A549 (cell line): ENCODE results near the gene ZNF319. TPM values are rescaled to one million over a fixed set of nuclear protein-coding genes. Genes with fewer than 3 reads are reported as not detected.

Experiments used
- ATAC-seq, 2 experiments: fragments of 200-7000 bp in 1 of 2; fragments of >200 bp in 1 of 2; cut with Nextera tagmentation in 1 of 2; cut with Tn5 transposase in 1 of 2; 3 replicates each; pipeline versions ENCODE4 v1.8.0 to v1.9.1; 2018 to 2020; ENCODE audit warnings: mild to moderate bottlenecking in 1 of 2, moderate library complexity in 1 of 2
- CTCF ChIA-PET: fragments of 300-600 bp; sonication (Branson Sonifier 250); formaldehyde crosslinking; extraction: SDS; loops from one replicate; lab custom pipeline; 2021; ENCODE audit warnings: antibody characterized with exemption, inconsistent platforms; lab: Yijun Ruan, JAX
- POLR2A ChIA-PET: fragments of 350-600 bp; formaldehyde crosslinking; extraction: SDS; loops from one replicate; lab custom pipeline; 2021; ENCODE audit warnings: antibody characterized with exemption, inconsistent platforms; lab: Yijun Ruan, JAX
- DNase-seq, 2 experiments: peaks; one replicate each; pipeline versions ENCODE4 v3.0.0 to v3.0.0-alpha.2; 2011 to 2016; ENCODE audit warnings: low read depth in 1 of 2, low spot score in 1 of 2
- FAIRE-seq: peaks from 2 replicates; lab custom pipeline; 2011; peaks lifted over from hg19 to GRCh38; lab: Jason Lieb, UNC
- H3K27ac ChIP-seq, 2 experiments: fragments of >200 bp; sonication (Bioruptor Twin); formaldehyde crosslinking; 3 replicates each; pipeline ENCODE4 v1.5.1; 2016 to 2017
- H3K4me1 ChIP-seq: fragments of >200 bp; sonication (Bioruptor Twin); formaldehyde crosslinking; 3 replicates; pipeline ENCODE4 v1.6.1; 2016
- H3K4me2 ChIP-seq: fragments of >200 bp; sonication (Bioruptor Twin); formaldehyde crosslinking; 3 replicates; pipeline ENCODE4 v1.6.1; 2016
- H3K4me3 ChIP-seq: fragments of >200 bp; sonication (Bioruptor Twin); formaldehyde crosslinking; 3 replicates; pipeline ENCODE4 v1.5.1; 2016
- H3K9me3 ChIP-seq: fragments of >200 bp; sonication (Bioruptor Twin); formaldehyde crosslinking; 3 replicates; pipeline ENCODE4 v1.6.1; 2016
- BCL3 ChIP-seq: fragments of >200 bp; sonication (Bioruptor Twin); formaldehyde crosslinking; IDR thresholded peaks from 3 replicates; pipeline ENCODE4 v1.6.1; 2016
- CBX2 ChIP-seq: fragments of 200-600 bp; sonication (generic); IDR thresholded peaks from 2 replicates; pipeline ENCODE4 v1.6.1; 2016; ENCODE audit warnings: low read depth, mild to moderate bottlenecking, borderline replicate concordance
- CBX8 ChIP-seq: fragments of 200-600 bp; sonication (generic); IDR thresholded peaks from 2 replicates; pipeline ENCODE4 v1.6.1; 2016
- CEBPB ChIP-seq, 2 experiments: fragments of >200 bp in 1 of 2; sonication (Bioruptor Twin) in 1 of 2; formaldehyde crosslinking in 1 of 2; IDR thresholded peaks; 2 replicates each; pipeline ENCODE4 v1.6.1; 2012 to 2016
- E2F6 ChIP-seq: IDR thresholded peaks from 2 replicates; pipeline ENCODE4 v1.6.1; 2012; ENCODE audit warnings: low read depth, borderline replicate concordance
- EHF ChIP-seq: fragments of 250-450 bp; sonication (Bioruptor Pico); IDR thresholded peaks from 2 replicates; pipeline ENCODE4 v1.5.0; 2020; ENCODE audit warnings: mild to moderate bottlenecking
- EHMT2 ChIP-seq: fragments of 200-600 bp; sonication (generic); IDR thresholded peaks from 2 replicates; pipeline ENCODE4 v1.6.1; 2016; ENCODE audit warnings: antibody characterized with exemption, low read depth, mild to moderate bottlenecking, moderate library complexity
- ELK1 ChIP-seq: fragments of 150-350 bp; IDR thresholded peaks from 2 replicates; pipeline ENCODE4 v1.6.1; 2014; ENCODE audit warnings: low read depth, mild to moderate bottlenecking, low read length
- ESRRA ChIP-seq: fragments of 150-350 bp; IDR thresholded peaks from 2 replicates; pipeline ENCODE4 v1.6.1; 2014; ENCODE audit warnings: mild to moderate bottlenecking, low read length, borderline replicate concordance
- FOSL2 ChIP-seq, 2 experiments: fragments of 450-650 bp in 1 of 2; fragments of >200 bp in 1 of 2; sonication (Bioruptor Twin) in 1 of 2; formaldehyde crosslinking; IDR thresholded peaks; 2 replicates each; pipeline versions ENCODE4 v1.5.0 to v1.6.1; 2016 to 2020; ENCODE audit warnings: mild to moderate bottlenecking in 1 of 2, moderate library complexity in 1 of 2
- FOXS1 ChIP-seq: fragments of 250-450 bp; sonication (Bioruptor Pico); IDR thresholded peaks from 2 replicates; pipeline ENCODE4 v1.5.0; 2020; ENCODE audit warnings: mild to moderate bottlenecking, moderate library complexity
- HDAC2 ChIP-seq: fragments of 200-600 bp; sonication (generic); IDR thresholded peaks from 2 replicates; pipeline ENCODE4 v1.6.1; 2016
- HMGXB4 ChIP-seq: fragments of 250-450 bp; sonication (Bioruptor Pico); IDR thresholded peaks from 2 replicates; pipeline ENCODE4 v1.5.0; 2021; ENCODE audit warnings: mild to moderate bottlenecking, moderate library complexity, borderline replicate concordance
- HOXA7 ChIP-seq: fragments of 250-450 bp; sonication (Bioruptor Pico); IDR thresholded peaks from 2 replicates; pipeline ENCODE4 v1.5.0; 2020; ENCODE audit warnings: mild to moderate bottlenecking, moderate library complexity
- JUN ChIP-seq, 2 experiments: fragments of >200 bp; sonication (Bioruptor Twin); formaldehyde crosslinking; IDR thresholded peaks; 2 replicates in 1 of 2; 3 replicates in 1 of 2; pipeline ENCODE4 v1.6.1; 2016 to 2017
- JUNB ChIP-seq: fragments of >200 bp; sonication (Bioruptor Twin); formaldehyde crosslinking; IDR thresholded peaks from 2 replicates; pipeline ENCODE4 v1.6.1; 2016
- KDM5A ChIP-seq: fragments of 200-600 bp; sonication (generic); IDR thresholded peaks from 2 replicates; pipeline ENCODE4 v1.6.1; 2016; ENCODE audit warnings: antibody characterized with exemption, mild to moderate bottlenecking
- NFE2L2 ChIP-seq: fragments of 150-350 bp; conservative IDR thresholded peaks from 2 replicates; pipeline ENCODE4 v1.6.1; 2014; ENCODE audit warnings: low read length
- NPAS2 ChIP-seq: fragments of 250-450 bp; sonication (Bioruptor Pico); IDR thresholded peaks from 2 replicates; pipeline ENCODE4 v1.8.0; 2022; ENCODE audit warnings: mild to moderate bottlenecking, moderate library complexity, borderline replicate concordance
- NR3C1 ChIP-seq: fragments of >200 bp; sonication (Bioruptor Twin); formaldehyde crosslinking; IDR thresholded peaks from 3 replicates; pipeline ENCODE4 v1.6.1; 2017
- PHF8 ChIP-seq: fragments of 200-600 bp; sonication (generic); IDR thresholded peaks from 2 replicates; pipeline ENCODE4 v1.6.1; 2016; ENCODE audit warnings: low read depth, mild to moderate bottlenecking, antibody characterized with exemption, moderate library complexity, borderline replicate concordance
- POLR2AphosphoS2 ChIP-seq: conservative IDR thresholded peaks from 2 replicates; pipeline ENCODE4 v1.6.1; 2012; ENCODE audit warnings: low read length, improper control_type of control experiment, inconsistent platforms
- RFX5 ChIP-seq: fragments of 450-650 bp; IDR thresholded peaks from 2 replicates; pipeline ENCODE4 v1.7.1; 2014; ENCODE audit warnings: antibody characterized with exemption, mild to moderate bottlenecking, moderate library complexity
- RNF2 ChIP-seq: fragments of 200-600 bp; sonication (generic); IDR thresholded peaks from 2 replicates; pipeline ENCODE4 v1.6.1; 2016; ENCODE audit warnings: low read depth, mild to moderate bottlenecking, antibody characterized with exemption, moderate library complexity, borderline replicate concordance
- SMC3 ChIP-seq: fragments of >200 bp; sonication (Bioruptor Twin); formaldehyde crosslinking; IDR thresholded peaks from 3 replicates; pipeline ENCODE4 v1.6.1; 2018; ENCODE audit warnings: inconsistent platforms
- SREBF2 ChIP-seq: fragments of 450-650 bp; IDR thresholded peaks from 2 replicates; pipeline ENCODE4 v1.6.1; 2014; ENCODE audit warnings: mild to moderate bottlenecking, moderate library complexity
- TFCP2L1 ChIP-seq: fragments of 250-450 bp; sonication (Bioruptor Pico); IDR thresholded peaks from 2 replicates; pipeline ENCODE4 v1.5.0; 2021; ENCODE audit warnings: mild to moderate bottlenecking
- USF2 ChIP-seq: fragments of 450-650 bp; IDR thresholded peaks from 2 replicates; pipeline ENCODE4 v1.6.1; 2014; ENCODE audit warnings: antibody characterized with exemption
- ZC3H11A ChIP-seq: fragments of 450-650 bp; IDR thresholded peaks from 2 replicates; pipeline ENCODE4 v1.6.1; 2014; ENCODE audit warnings: antibody characterized with exemption, mild to moderate bottlenecking
- ZFP36 ChIP-seq: fragments of 450-650 bp; IDR thresholded peaks from 2 replicates; pipeline ENCODE4 v1.6.1; 2014; ENCODE audit warnings: borderline replicate concordance; ENCODE audit not compliant: partially characterized antibody
- ZNF302 ChIP-seq: fragments of 250-450 bp; sonication (Bioruptor Pico); IDR thresholded peaks from 2 replicates; pipeline ENCODE4 v1.9.0; 2021; ENCODE audit warnings: inconsistent platforms, mild to moderate bottlenecking, moderate library complexity
- WGBS: methylation state at CpG from one replicate; pipeline ENCODE4 v1.1.6; 2017; ENCODE audit errors: missing lambda C conversion rate; 5-methylcytosine and 5-hydroxymethylcytosine counted together
- polyA plus RNA-seq, 4 experiments: library from polyadenylated mRNA; depleted of rRNA in 3 of 4; stranded (reverse); fragments of >200 nt; fragmentation: RNase III in 1 of 4; extraction: RNeasy Plus Mini Kit Qiagen cat#74134 plus additional on column Dnase treatment in 1 of 4; gene quantifications; 2 replicates in 3 of 4; 3 replicates in 1 of 4; pipeline ENCODE4 v1.2.3, GENCODE V29; 2011 to 2017

Gene ZNF319
- polyA plus RNA-seq, 2 of the 4 experiments (the other 2 are of a cell fraction): 10.8 to 11.3 TPM

GRCh38 chr16:57959121-57959520, 41.4 kb downstream of the ZNF319 start:
- no peak overlapping the region for H3K4me2 ChIP-seq
- H3K9me3 ChIP-seq: no peaks in the 10 kb centered on the region
- FAIRE-seq: no peak
- no peak overlapping the region for H3K4me3 ChIP-seq
- POLR2A ChIA-PET: no interaction called here
- 0 out of 3 replicates have a peak, but pooled peaks cover 3% of the 10 kb centered on the region for H3K4me1 ChIP-seq
- DNase-seq: no peak
- TF ChIP-seq CBX2 (no peak), KDM5A (no peak), HDAC2 (no peak), EHMT2 (no peak), FOXS1 (no peak), NR3C1 (no peak), E2F6 (no peak), ZC3H11A (no peak), SMC3 (no peak), JUNB (no peak), CBX8 (no peak), RFX5 (no peak), NFE2L2 (no peak)
- ATAC-seq: no peak
- no peak overlapping the region for H3K27ac ChIP-seq
- CTCF ChIA-PET: interaction anchor here (1.2 kb wide), 1 partner anchor 8 kb away, joined by 4 read pairs; no protein-coding TSS in a partner anchor
- WGBS: 82% methylated on average over 8 of the region's 8 CpGs

GRCh38 chr16:57958544-57958943, 41.9 kb downstream of the ZNF319 start:
- DNase-seq (no peak), FAIRE-seq (no peak), ATAC-seq (no peak)
- Histone ChIP-seq H3K27ac (no peak overlapping the region), H3K4me3 (no peak overlapping the region), H3K4me2 (no peak overlapping the region), H3K4me1 (0 out of 3 replicates have a peak, but pooled peaks cover 3% of the 10 kb centered on the region), H3K9me3 (no peaks in the 10 kb centered on the region)
- ChIA-PET POLR2A (no interaction called here), CTCF (interaction anchor here (0.6 to 3.2 kb wide), 4 partner anchors 14 to 59 kb away, joined by 3 to 16 read pairs (median 4); partner anchors contain the start of gene USB1)
- TF ChIP-seq ZNF302 (no peak), SREBF2 (no peak), POLR2AphosphoS2 (no peak), CEBPB (IDR thresholded peaks at IDR 0.05) (no peak), PHF8 (no peak), JUN (IDR thresholded peaks at IDR 0.05) (no peak), RNF2 (no peak), TFCP2L1 (CRISPR knock-in tag) (no peak), E2F6 (no peak), BCL3 (no peak), EHF (no peak), HOXA7 (CRISPR knock-in tag) (no peak), NPAS2 (CRISPR knock-in tag) (no peak), JUNB (no peak), ELK1 (no peak), ZFP36 (no peak), USF2 (no peak), FOSL2 (IDR thresholded peaks at IDR 0.05) (no peak), FOSL2 (CRISPR knock-in tag; IDR thresholded peaks at IDR 0.05) (no peak), ESRRA (no peak), HMGXB4 (CRISPR knock-in tag) (no peak)
- WGBS: 85% methylated on average over 6 of the region's 6 CpGs
